ENCODE results near the gene TOMM40L. TPM values are rescaled to one million over a fixed set of nuclear protein-coding genes. Genes with fewer than 3 reads are reported as not detected.
"Not testable (repeated sequence)": the region's sequence is repeated elsewhere in the genome, so short reads cannot be mapped to it uniquely, and the experiment has no call there.

Gene TOMM40L
- total and polyA plus RNA-seq, 2 experiments from 2014 or later: 11.4 to 14.5 TPM

DNA sequence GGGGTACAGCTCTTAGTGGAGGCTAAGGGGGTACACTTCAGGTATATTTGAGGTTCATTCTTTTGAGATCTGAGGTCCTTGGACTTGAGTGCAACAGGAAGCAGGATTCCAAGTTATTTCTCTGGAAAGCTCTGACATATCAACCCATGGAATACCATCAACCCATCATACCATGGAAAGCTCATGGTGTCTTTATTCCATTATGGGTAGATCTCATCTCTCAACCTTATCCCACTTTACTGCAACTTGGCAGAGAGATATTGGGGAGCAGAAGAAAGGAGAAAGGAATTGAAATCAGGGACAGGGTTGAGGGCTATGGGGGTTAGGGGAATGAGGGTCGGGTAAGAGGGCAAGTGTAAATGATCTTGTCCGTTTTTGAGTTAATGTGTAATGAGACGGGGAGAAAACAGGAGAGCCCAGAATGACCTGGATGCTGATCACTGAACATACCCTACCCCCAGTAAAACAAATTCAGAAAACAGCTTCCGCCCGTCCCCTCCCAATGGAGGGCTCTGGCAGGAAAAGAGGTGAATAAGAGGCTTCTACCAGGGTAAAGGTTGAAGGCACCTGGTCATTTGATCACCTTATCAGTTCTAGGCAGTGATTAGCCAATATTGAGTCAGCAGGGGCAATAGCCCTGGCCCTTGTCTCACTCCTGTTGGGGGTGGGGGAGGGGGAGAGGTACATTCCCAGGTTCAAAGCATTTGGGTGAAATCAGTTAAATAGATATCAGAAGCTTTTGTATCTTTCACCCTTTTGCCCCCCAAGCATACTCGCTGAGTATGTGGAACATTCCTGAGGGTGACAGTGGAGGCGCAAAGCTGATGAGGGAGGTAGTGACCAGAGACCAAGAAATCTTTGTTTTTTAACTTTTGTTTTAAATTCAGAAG lies 1.8 kb upstream of the TOMM40L start:
- H3K9me2 ChIP-seq (replicated peaks; ENCODE audit: insufficient read depth): no peaks in the 10 kb centered on the region
- no peak overlapping the region for H3K4me3 ChIP-seq
- H3K79me2 ChIP-seq: peaks cover 4% of the 10 kb centered on the region
- TF ChIP-seq CTCF (IDR thresholded peaks at IDR 0.05; ENCODE audit: poor library complexity) (no peak), EZH2 (IDR thresholded peaks at IDR 0.05; ENCODE audit: borderline replicate concordance) (no peak), EZH2phosphoT487 (IDR thresholded peaks at IDR 0.05; ENCODE audit: low read depth, severe bottlenecking, unreplicated experiment) (no peak)
- no peaks in the 10 kb centered on the region for H3K9me3 ChIP-seq (ENCODE audit: low read depth)
- H3K4me1 ChIP-seq (ENCODE audit: insufficient read depth): peaks cover 13% of the 10 kb centered on the region
- no peaks in the 10 kb centered on the region for H3K27me3 ChIP-seq
- H3K4me2 ChIP-seq: peak overlapping the region; percentile 63
- no peak overlapping the region for H2AFZ ChIP-seq
- WGBS (ENCODE audit: low lambda C conversion rate, missing lambda C conversion rate): 53% methylated on average over 7 of the region's 7 CpGs
- peak overlapping the region; percentile 86 for H3K27ac ChIP-seq
- DNase-seq (ENCODE audit: low spot score): peak; percentile 84
- no peaks in the 10 kb centered on the region for H3K36me3 ChIP-seq (replicated peaks; ENCODE audit: insufficient read depth, low read depth)
- H4K20me1 ChIP-seq (ENCODE audit: insufficient read depth, poor library complexity, severe bottlenecking): no peaks in the 10 kb centered on the region

DNA sequence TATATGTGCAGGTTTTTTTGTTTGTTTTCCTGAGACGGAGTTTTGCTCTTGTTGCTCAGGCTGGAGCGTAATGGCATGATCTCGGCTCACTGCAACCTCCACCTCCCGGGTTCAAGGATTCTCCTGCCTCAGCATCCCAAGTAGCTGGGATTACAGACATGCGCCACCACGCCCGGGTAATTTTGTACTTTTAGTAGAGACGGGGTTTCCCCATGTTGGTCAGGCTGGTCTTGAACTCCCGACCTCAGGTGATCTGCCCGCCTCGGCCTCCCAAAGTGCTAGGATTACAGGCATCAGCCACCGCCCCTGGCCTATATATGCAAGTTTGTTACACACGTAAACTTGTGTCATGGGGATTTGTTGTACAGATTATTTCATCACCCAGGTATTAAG lies 1.2 kb upstream of the TOMM40L start:
- not testable (repeated sequence) for H3K4me3 ChIP-seq; H3K27me3 ChIP-seq; H3K36me3 ChIP-seq (replicated peaks; ENCODE audit: insufficient read depth, low read depth); H3K9me3 ChIP-seq (ENCODE audit: low read depth); DNase-seq (ENCODE audit: low spot score); H3K79me2 ChIP-seq; H2AFZ ChIP-seq; H3K9me2 ChIP-seq (replicated peaks; ENCODE audit: insufficient read depth); H4K20me1 ChIP-seq (ENCODE audit: insufficient read depth, poor library complexity, severe bottlenecking); H3K4me1 ChIP-seq (ENCODE audit: insufficient read depth)
- 62% methylated on average over 13 of the region's 13 CpGs for WGBS (ENCODE audit: low lambda C conversion rate, missing lambda C conversion rate)
- Histone ChIP-seq H3K27ac (peak overlapping the region; percentile 86), H3K4me2 (peak overlapping the region; percentile 19)

DNA sequence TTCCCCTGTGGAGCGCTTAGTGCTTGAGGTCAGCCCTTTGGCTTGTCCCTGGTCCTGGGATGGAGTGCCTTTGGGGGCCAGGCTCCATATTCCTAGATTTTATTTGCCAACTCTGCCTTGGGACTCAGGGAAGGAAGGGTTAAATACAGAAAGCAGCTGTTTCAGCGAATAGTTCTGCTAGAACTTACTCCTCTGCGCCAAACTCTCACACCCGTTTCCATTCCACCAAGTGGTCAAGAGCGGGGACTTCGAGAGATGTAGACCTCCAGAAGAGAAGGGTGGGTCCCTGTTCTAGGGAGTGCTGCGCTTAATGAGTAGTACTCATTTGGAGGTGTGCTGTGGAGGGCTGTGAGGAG lies 704 bp upstream of the TOMM40L start:
- no peaks in the 10 kb centered on the region for H3K9me2 ChIP-seq (replicated peaks; ENCODE audit: insufficient read depth)
- no peak overlapping the region for H2AFZ ChIP-seq
- no peak for TF ChIP-seq EZH2phosphoT487 (IDR thresholded peaks at IDR 0.05; ENCODE audit: low read depth, severe bottlenecking, unreplicated experiment)
- TF ChIP-seq CTCF (IDR thresholded peaks at IDR 0.05; ENCODE audit: poor library complexity): no peak
- TF ChIP-seq EZH2 (IDR thresholded peaks at IDR 0.05; ENCODE audit: borderline replicate concordance): no peak
- H3K27me3 ChIP-seq: no peaks in the 10 kb centered on the region
- H4K20me1 ChIP-seq (ENCODE audit: insufficient read depth, poor library complexity, severe bottlenecking): no peaks in the 10 kb centered on the region
- H3K27ac ChIP-seq: peak overlapping the region; percentile 86
- peak overlapping the region; percentile 19 for H3K4me2 ChIP-seq
- H3K4me1 ChIP-seq (ENCODE audit: insufficient read depth): peaks cover 10% of the 10 kb centered on the region
- H3K4me3 ChIP-seq: no peak overlapping the region
- WGBS (ENCODE audit: low lambda C conversion rate, missing lambda C conversion rate): 73% methylated on average over 7 of the region's 7 CpGs
- H3K79me2 ChIP-seq: peaks cover 4% of the 10 kb centered on the region
- H3K36me3 ChIP-seq (replicated peaks; ENCODE audit: insufficient read depth, low read depth): no peaks in the 10 kb centered on the region
- H3K9me3 ChIP-seq (ENCODE audit: low read depth): no peaks in the 10 kb centered on the region
- DNase-seq (ENCODE audit: low spot score): no peak

DNA sequence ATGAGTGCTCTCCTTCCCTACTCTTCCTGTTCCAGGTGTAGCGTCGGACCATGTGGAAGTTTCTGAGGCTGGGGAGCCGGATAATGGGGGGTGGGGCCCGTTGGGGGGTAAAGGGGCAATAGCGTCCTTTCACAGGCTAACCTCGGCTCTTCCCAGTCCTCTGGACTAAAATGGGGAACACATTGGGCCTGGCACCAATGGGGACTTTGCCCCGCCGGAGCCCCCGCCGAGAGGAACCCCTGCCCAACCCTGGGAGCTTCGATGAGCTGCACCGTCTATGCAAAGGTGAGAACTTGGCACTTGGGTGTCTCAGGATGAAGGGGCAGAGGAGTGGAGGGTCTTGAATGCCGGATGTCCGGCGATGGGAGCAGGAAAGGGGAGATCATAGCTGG lies 456 bp downstream of the TOMM40L start:
- H3K36me3 ChIP-seq (replicated peaks; ENCODE audit: insufficient read depth, low read depth): no peaks in the 10 kb centered on the region
- peaks cover 4% of the 10 kb centered on the region for H3K79me2 ChIP-seq
- WGBS (ENCODE audit: low lambda C conversion rate, missing lambda C conversion rate): 11% methylated on average over 12 of the region's 15 CpGs
- peak overlapping the region; percentile 58 for H2AFZ ChIP-seq
- no peak for DNase-seq (ENCODE audit: low spot score)
- H3K27me3 ChIP-seq: no peaks in the 10 kb centered on the region
- H3K27ac ChIP-seq: peak overlapping the region; percentile 17
- peaks cover 10% of the 10 kb centered on the region for H3K4me1 ChIP-seq (ENCODE audit: insufficient read depth)
- peak overlapping the region; percentile 79 for H3K4me2 ChIP-seq
- H3K9me2 ChIP-seq (replicated peaks; ENCODE audit: insufficient read depth): no peaks in the 10 kb centered on the region
- no peaks in the 10 kb centered on the region for H3K9me3 ChIP-seq (ENCODE audit: low read depth)
- no peaks in the 10 kb centered on the region for H4K20me1 ChIP-seq (ENCODE audit: insufficient read depth, poor library complexity, severe bottlenecking)
- H3K4me3 ChIP-seq: peak overlapping the region; percentile 50
- TF ChIP-seq CTCF (IDR thresholded peaks at IDR 0.05; ENCODE audit: poor library complexity) (no peak), EZH2phosphoT487 (IDR thresholded peaks at IDR 0.05; ENCODE audit: low read depth, severe bottlenecking, unreplicated experiment) (no peak), EZH2 (IDR thresholded peaks at IDR 0.05; ENCODE audit: borderline replicate concordance) (no peak)

Data from hepatocyte (in vitro differentiated cells).